Measurements from ENCODE around the gene NOC3L.
"Not testable (repeated sequence)": the region's sequence is repeated elsewhere in the genome, so short reads cannot be mapped to it uniquely, and the experiment has no call there.

Gene NOC3L

DNA sequence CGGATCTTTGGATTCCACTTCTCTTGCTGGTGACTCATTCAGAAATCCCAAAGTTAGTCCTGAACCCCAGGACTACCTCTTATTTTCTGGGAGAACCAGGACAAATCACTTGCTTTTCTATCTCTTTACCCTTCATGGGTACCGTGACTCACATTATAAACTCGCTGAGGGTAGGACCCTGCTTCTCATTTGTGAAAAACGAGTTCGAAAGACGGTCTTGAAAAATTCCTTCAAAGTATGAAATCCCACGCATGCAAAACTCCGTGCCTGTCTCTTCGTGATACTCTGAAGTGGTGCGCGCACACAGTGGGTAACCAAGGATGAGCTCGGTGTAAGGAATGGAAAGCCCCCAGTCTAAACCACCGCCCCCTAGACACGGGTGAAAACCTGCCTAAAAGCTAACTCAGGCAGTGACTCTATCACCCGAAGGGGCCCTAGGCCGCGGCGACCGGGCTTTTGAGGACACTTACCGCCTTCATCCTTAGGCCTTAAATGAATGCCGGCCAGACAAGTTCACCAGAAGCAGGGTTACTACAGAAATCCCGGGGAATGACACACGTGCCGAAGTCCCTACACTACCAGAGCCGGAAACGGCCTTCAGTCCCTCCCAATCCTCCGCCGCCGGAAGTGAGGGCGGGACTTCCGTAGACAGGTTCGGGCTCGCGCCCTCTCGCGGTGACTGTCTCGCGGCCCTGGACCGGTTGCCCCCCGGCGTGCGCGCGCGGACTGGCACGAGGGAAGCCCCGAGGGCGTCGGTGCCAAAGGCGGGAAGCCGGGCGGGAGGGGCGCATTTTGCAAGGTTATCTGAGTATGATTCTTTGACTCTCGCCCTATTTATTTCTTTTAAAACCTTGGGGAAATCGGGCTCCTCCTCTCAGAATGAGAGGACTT is at the start of gene NOC3L:
Gene NOC3L, minus strand, starts transcription at position 580 of the 891 bp plus-strand sequence. Its CDS starts 101 bp downstream, at position 479.
- peak; percentile 73 to 99 (median 90) for DNase-seq

DNA sequence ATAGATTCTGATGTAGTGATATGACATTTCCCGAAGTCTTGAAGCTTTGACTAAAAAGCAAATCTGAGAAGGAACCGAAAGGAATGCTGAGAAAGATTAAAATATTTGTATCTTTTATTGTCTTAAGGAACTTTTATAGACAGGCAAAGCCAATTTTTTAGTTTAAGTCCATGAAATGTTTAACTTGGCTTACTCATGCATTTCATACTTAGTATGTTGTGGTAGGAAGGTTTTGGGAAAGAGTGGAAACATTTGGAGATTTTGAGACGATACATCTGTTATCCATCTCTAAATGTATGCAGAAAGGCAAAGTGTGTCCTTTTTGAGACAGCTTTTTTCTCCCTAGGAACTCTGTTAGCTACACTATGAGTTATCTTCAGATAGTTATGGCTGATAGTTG is 49.7 kb upstream of the NOC3L start:
- DNase-seq: no peak

GRCh38 chr10:94411304-94411703 is 48.6 kb upstream of the NOC3L start:
- DNase-seq: no peak

DNA sequence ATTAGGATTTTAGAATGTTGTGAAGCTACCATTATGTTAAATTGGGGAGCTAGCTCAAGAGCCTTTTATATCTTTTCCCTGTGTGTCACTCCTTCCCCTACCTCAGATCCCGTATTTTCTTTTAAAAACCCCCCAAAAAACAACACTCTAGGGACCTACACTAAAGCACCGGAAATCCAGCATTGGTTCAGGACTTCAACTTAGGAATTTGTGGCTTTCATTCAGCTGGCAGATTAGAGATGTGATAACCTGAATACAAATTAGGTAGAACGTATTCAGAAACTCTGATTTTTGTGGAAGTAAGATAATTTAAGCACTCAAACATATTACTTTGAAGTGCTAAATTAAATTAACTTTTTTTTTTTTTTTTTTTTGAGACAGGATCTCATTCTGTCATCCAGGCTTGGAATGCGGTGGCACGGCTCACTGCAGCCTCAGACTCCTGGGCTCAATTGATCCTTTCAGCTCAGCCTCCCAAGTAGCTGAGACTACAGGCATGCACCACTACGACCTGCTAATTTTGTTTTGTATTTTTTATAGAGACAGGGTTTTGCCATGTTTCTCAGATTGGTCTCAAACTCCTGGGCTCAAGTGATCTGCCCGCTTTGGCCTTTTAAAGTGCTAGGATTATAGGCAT is 46.4 kb upstream of the NOC3L start:
- DNase-seq: peak in 1 of 56 donors; percentile 3

- DNase-seq: no peak
These were observed 44.9 kb upstream of the NOC3L start for GRCh38 chr10:94407668-94408067.

GRCh38 chr10:94405406-94405805 is 42.7 kb upstream of the NOC3L start:
- DNase-seq: no peak

DNA sequence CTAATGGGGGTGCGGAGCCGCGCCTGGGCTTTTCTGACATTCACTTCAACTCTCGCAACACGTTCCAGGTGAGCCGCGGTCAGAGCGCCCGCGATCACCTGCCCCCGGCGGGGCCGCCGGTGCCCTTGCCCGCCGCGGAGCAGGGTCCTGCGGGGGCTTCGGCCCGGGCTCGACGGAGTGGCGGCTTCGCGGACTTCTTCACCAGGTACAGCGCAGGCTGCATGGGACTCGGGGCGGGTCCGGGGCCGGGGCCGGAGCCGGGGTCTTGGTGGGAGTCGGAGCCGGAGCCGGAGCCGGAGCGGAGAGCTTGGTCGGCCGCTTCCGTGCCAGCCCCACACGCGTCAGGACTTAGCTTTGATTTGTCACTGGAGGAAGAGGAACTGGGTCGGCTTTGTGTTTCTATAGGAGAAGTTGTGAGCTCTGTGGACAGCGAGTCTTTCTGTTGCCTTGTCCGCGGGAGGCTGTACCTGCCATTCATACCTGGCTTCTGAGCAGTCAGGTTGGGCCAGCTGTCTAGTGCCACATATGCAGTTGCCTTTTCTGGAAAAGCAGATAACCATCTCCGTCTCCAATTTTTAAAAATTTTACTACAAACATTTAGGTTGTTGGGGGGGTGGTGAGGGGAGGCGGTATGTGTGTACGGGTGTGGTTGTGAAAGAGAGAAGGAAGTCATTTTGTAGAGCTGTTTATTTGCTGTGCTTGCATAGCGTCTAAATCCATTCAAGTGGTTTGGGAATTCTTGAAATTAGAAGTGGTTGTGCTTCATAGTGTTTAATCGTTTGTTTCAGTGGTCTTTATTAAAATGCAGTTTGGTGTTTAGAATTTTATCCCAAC is 40.9 kb upstream of the NOC3L start:
- DNase-seq: peak in 46 of 56 donors; percentile 3 to 64 (median 27)

- DNase-seq: peak in 19 of 56 donors; percentile 17 to 68 (median 53)
These were observed 40.2 kb upstream of the NOC3L start for GRCh38 chr10:94402843-94403379.

- peak; percentile 54 to 97 (median 93) for DNase-seq
These were observed 39.6 kb upstream of the NOC3L start, which contains the start of gene TBC1D12 for GRCh38 chr10:94402204-94402842. TSS of gene TBC1D12 (plus strand) at chr10:94402541. CDS start at chr10:94402614, 73 bp downstream.

GRCh38 chr10:94398762-94399161 is 36.0 kb upstream of the NOC3L start:
- DNase-seq: no peak

- no peak for DNase-seq
These were observed 35.0 kb upstream of the NOC3L start for GRCh38 chr10:94397549-94398370.

DNA sequence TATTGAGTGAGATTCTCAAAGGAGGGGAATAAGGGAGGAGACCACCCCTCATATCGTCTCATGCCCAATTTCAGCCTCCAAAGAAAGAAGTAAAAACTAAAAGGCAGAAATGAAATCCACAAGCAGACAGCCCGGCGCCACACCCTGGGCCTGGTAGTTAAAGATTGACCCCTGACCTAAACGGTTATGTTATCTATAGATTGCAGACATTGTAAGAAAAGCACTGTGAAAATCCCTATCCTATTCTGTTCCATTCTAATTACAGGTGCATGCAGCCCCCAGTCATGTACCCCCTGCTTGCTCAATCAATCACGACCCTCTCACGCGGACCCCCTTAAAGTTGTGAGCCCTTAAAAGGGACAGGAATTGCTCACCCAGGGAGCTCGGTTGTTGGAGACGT is 29.4 kb upstream of the NOC3L start:
- DNase-seq: not testable (repeated sequence)

DNA sequence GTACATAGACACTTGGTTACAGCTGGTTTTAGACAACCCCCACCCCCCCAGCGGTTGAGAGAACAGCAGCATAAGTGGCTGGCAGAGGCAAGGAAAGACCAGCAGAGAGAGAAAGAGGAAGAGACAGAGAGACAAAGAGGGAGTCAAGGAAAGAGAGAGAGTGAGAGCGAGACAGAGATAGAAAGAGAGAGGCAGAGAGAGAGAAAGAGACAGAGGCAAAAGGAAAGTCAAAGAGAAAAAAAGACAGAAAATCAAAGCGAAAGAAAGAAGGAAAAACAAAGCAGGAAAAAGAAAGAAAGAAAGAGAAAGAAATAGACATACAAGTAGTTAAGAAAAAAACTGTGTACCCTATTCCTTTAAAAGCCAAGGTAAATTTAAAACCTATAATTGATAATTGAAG is 23.0 kb upstream of the NOC3L start:
- DNase-seq: not testable (repeated sequence)

DNA sequence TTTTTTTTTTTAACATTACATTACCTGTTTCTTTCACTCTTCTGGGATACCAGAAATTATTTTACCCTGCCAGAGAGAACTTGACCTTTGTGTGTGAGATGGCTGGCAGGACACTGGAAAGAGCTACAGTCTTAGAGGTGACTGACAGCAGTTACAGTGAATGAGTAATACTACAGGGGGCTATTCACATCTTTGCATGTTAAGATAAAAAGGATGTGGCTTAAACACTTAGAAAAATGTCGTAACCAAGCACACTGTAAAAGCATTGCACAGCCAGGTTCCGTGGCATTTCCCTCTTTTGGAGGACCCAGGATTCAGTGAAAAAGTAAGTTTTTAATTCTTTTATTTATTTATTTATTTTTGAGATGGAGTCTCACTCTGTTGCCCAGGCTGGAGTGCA is 20.8 kb upstream of the NOC3L start:
- no peak for DNase-seq

GRCh38 chr10:94376865-94377264 is 14.1 kb upstream of the NOC3L start:
- no peak for DNase-seq

- DNase-seq: no peak
These were observed 12.6 kb upstream of the NOC3L start for GRCh38 chr10:94375374-94375773.

- DNase-seq: peak in 18 of 56 donors; percentile 4 to 77 (median 25)
These were observed 7.8 kb upstream of the NOC3L start for GRCh38 chr10:94370501-94370900.

DNA sequence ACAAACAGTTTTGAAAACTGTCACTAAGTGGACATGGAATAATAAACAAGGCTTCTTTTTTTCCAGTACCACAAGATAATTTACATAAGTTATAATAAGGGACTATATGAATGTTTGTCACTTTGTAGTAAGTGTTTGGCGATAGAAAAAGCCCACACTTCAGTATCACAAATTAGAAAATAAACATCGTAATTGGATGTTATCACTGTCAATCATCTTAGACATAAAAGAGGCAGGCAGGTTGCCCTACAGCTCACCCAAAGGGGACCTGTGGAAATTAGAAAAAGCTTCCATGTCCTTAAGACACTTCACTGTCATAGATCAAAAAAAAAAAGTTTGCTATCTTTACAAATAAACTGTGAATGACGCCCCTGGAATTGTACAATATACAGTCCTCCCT is 3.6 kb upstream of the NOC3L start:
- no peak for DNase-seq

DNA sequence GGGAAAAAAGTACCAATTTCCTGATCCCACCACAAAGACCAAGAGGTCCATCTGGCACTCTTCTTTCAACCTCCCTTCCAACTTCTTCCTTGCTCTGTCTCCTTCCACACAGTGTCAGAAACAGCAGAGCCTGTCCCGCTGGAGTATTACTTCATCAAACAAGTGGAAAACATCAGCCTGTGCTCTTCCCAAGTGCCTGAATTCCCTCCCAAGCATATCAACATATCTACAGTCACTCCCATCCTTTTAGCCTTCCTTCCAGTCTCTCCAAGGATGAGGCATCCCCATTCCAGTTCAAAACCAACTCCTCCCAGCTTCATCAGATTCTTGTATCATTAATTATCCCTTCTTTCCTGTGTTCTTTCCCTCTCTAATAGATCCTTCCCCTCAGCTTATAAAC is 1.7 kb upstream of the NOC3L start:
- DNase-seq: no peak

GRCh38 chr10:94363251-94363565 is 469 bp upstream of the NOC3L start:
- no peak for DNase-seq
